Measurements from ENCODE around the gene CNOT10. TPM values are rescaled to one million over a fixed set of nuclear protein-coding genes. Genes with fewer than 3 reads are reported as not detected.
A peak's percentile ranks its signal among the peaks of the same experiment; 100 is the strongest.

The CNOT10 gene
- polyA plus RNA-seq, 1 of the 3 experiments (the other 2 are of a cell fraction) = 23.5 TPM

DNA sequence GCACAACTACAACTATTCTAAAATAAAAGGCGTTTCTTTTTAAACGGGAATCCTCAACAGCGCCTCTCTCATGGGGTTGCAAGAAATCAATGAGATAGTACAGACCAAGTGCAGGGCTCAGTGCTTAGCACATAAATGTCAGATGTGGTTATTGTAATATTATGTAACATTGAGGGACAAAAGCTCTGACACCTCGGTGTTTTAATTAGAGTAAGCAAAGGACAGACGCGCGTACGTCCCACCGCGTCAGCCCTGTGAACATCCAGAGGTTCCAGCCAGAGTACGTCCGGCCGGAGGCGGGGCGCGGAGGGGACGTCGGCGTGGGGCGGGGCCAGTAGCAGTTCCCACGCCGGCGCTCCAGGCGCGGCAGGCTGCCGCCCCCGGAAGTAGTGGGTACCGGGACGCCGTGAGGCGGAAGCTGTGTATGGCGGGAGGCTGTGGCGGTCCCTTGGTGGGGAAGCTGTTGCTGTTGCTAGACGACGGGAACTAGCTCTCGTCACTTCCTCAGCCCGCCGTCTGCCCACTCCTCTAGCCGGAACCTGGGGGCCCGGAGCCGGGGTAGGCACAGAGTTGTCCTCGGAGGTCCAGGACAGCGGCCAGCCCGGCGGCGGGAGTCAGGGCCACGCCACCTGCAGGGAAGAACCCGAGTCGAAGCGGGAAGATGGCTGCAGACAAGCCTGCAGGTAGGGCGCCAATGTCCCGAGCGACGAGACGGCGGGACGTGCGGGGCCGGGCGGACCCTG, at the start of gene CNOT10 (continued):
- TF ChIP-seq EZH2phosphoT487 (IDR thresholded peaks at IDR 0.05; ENCODE audit: borderline replicate concordance, low read depth) (no peak), ZBTB33 (IDR thresholded peaks at IDR 0.05; ENCODE audit: borderline replicate concordance, low read depth) (0 out of 2 replicates have a peak, but pooled peaks have one; percentile 12), SMC3 (IDR thresholded peaks at IDR 0.05; ENCODE audit: low read depth, low read length) (no peak), TAF1 (IDR thresholded peaks at IDR 0.05; ENCODE audit: borderline replicate concordance, low read depth, low read length) (peak; percentile 50), SIN3A (IDR thresholded peaks at IDR 0.05; ENCODE audit: borderline replicate concordance, low read depth, low read length) (peak; percentile 56; the same call in 1 of the 2 replicates), CHD2 (IDR thresholded peaks at IDR 0.05; ENCODE audit: low read length, partially characterized antibody) (no peak), NFIC (IDR thresholded peaks at IDR 0.05; ENCODE audit: borderline replicate concordance) (no peak), FOXJ3 (CRISPR knock-in tag; IDR thresholded peaks at IDR 0.05) (no peak), GABPA (IDR thresholded peaks at IDR 0.05; ENCODE audit: low read depth) (peak; percentile 88), JUND (IDR thresholded peaks at IDR 0.05) (no peak; the same call in 1 of the 2 replicates), MXI1 (IDR thresholded peaks at IDR 0.05; ENCODE audit: low read depth, low read length) (peak; percentile 63), EP300 (IDR thresholded peaks at IDR 0.05; ENCODE audit: borderline replicate concordance in 1 of 2, low read depth in 1 of 2, low read length in 1 of 2) (no peak; a peak in 1 of 4 replicates), TEAD4 (IDR thresholded peaks at IDR 0.05; ENCODE audit: borderline replicate concordance, insufficient read depth) (no peak), RFX5 (IDR thresholded peaks at IDR 0.05; ENCODE audit: low read length) (no peak; the same call in 1 of the 2 replicates)

GRCh38 chr3:32640939-32641338, 44.0 kb upstream of the CNOT10 start:
- ChIA-PET POLR2A (no interaction called here), CTCF (interaction anchor here (0.7 kb wide), 1 partner anchor 94 kb away, joined by 3 read pairs; no protein-coding TSS in a partner anchor)
- H2AFZ ChIP-seq (ENCODE audit: low read depth) = no peak overlapping the region
- no peak overlapping the region for H3K27ac ChIP-seq (ENCODE audit: low read depth in 2 of 2, low read length in 1 of 2)
- no peak overlapping the region for H3K9ac ChIP-seq
- no peaks in the 10 kb centered on the region for H3K9me3 ChIP-seq
- H3K79me2 ChIP-seq (ENCODE audit: insufficient read depth) = no peaks in the 10 kb centered on the region
- no peaks in the 10 kb centered on the region for H3K27me3 ChIP-seq (ENCODE audit: insufficient read depth)
- no peak for DNase-seq
- 76% methylated on average over 3 of the region's 3 CpGs for WGBS (ENCODE audit: low lambda C conversion rate)
- no peaks in the 10 kb centered on the region for H3K36me3 ChIP-seq (replicated peaks in 1 of 2; ENCODE audit: control insufficient read depth in 1 of 2, insufficient read depth in 2 of 2, low read length in 1 of 2)
- no peaks in the 10 kb centered on the region for H4K20me1 ChIP-seq (ENCODE audit: insufficient read depth)
- H3K4me3 ChIP-seq (ENCODE audit: low read depth in 2 of 2, low read length in 1 of 2) = no peak overlapping the region
- no peak overlapping the region for H3K4me2 ChIP-seq
- H3K9me2 ChIP-seq = no peaks in the 10 kb centered on the region
- H3F3A ChIP-seq (replicated peaks; ENCODE audit: insufficient read depth) = no peaks in the 10 kb centered on the region
- H3K4me1 ChIP-seq (ENCODE audit: control insufficient read depth in 1 of 2, insufficient read depth in 2 of 2, low read depth in 1 of 2, low read length in 1 of 2) = no peaks in the 10 kb centered on the region; a peak in 1 of 4 replicates
- TF ChIP-seq TAF1 (IDR thresholded peaks at IDR 0.05; ENCODE audit: borderline replicate concordance, low read depth, low read length) = no peak
- TF ChIP-seq JUND (IDR thresholded peaks at IDR 0.05) = no peak
- TF ChIP-seq RCOR1 (IDR thresholded peaks at IDR 0.05; ENCODE audit: low read length) = no peak
- TF ChIP-seq CHD2 (IDR thresholded peaks at IDR 0.05; ENCODE audit: low read length, partially characterized antibody) = no peak
- TF ChIP-seq TCF12 (IDR thresholded peaks at IDR 0.05) = no peak
- no peak for TF ChIP-seq MXI1 (IDR thresholded peaks at IDR 0.05; ENCODE audit: low read depth, low read length)
- TF ChIP-seq FOXM1 (IDR thresholded peaks at IDR 0.05; ENCODE audit: low read depth) = no peak
- TF ChIP-seq EZH2phosphoT487 (IDR thresholded peaks at IDR 0.05; ENCODE audit: borderline replicate concordance, low read depth) = no peak
- no peak for TF ChIP-seq TEAD4 (IDR thresholded peaks at IDR 0.05; ENCODE audit: borderline replicate concordance, insufficient read depth)
- no peak for TF ChIP-seq PBX3 (IDR thresholded peaks at IDR 0.05)
- no peak for TF ChIP-seq USF1 (IDR thresholded peaks at IDR 0.05; ENCODE audit: borderline replicate concordance, low read depth)
- no peak for TF ChIP-seq NFIC (IDR thresholded peaks at IDR 0.05; ENCODE audit: borderline replicate concordance)
- no peak for TF ChIP-seq RAD21 (IDR thresholded peaks at IDR 0.05; ENCODE audit: low read length)
- TF ChIP-seq NRF1 (IDR thresholded peaks at IDR 0.05; ENCODE audit: low read depth, low read length) = no peak
- TF ChIP-seq FOSL2 (IDR thresholded peaks at IDR 0.05; ENCODE audit: borderline replicate concordance, low read depth) = no peak
- TF ChIP-seq, protein P1, sequence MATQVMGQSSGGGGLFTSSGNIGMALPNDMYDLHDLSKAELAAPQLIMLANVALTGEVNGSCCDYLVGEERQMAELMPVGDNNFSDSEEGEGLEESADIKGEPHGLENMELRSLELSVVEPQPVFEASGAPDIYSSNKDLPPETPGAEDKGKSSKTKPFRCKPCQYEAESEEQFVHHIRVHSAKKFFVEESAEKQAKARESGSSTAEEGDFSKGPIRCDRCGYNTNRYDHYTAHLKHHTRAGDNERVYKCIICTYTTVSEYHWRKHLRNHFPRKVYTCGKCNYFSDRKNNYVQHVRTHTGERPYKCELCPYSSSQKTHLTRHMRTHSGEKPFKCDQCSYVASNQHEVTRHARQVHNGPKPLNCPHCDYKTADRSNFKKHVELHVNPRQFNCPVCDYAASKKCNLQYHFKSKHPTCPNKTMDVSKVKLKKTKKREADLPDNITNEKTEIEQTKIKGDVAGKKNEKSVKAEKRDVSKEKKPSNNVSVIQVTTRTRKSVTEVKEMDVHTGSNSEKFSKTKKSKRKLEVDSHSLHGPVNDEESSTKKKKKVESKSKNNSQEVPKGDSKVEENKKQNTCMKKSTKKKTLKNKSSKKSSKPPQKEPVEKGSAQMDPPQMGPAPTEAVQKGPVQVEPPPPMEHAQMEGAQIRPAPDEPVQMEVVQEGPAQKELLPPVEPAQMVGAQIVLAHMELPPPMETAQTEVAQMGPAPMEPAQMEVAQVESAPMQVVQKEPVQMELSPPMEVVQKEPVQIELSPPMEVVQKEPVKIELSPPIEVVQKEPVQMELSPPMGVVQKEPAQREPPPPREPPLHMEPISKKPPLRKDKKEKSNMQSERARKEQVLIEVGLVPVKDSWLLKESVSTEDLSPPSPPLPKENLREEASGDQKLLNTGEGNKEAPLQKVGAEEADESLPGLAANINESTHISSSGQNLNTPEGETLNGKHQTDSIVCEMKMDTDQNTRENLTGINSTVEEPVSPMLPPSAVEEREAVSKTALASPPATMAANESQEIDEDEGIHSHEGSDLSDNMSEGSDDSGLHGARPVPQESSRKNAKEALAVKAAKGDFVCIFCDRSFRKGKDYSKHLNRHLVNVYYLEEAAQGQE (IDR thresholded peaks at IDR 0.05; ENCODE audit: low read depth, low read length) = no peak
